Prostate gland (tissue), 2 donors: ENCODE measurements around the gene KHDC1L. TPM values are rescaled to one million over a fixed set of nuclear protein-coding genes. Genes with fewer than 3 reads are reported as not detected.

ENCODE experiments used
- DNase-seq: peaks from one replicate; pipeline ENCODE4 v3.0.0-alpha.2; 2019; ENCODE audit warnings: low spot score
- H3K27ac ChIP-seq, 2 donors: fragments of 200-600 bp; sonication (generic); 2 replicates each; pipeline ENCODE4 v1.5.1; 2017 to 2019
- H3K27me3 ChIP-seq: fragments of 200-600 bp; sonication (generic); replicated peaks from 2 replicates; pipeline ENCODE4 v1.5.1; 2019; ENCODE audit not compliant: insufficient read depth
- H3K36me3 ChIP-seq, 2 donors: fragments of 200-600 bp; sonication (generic); 1 replicate in 1 of 2; 2 replicates in 1 of 2; pipeline versions ENCODE4 v1.5.1 to v1.8.1; 2017 to 2019
- H3K4me1 ChIP-seq: fragments of 200-600 bp; sonication (generic); replicated peaks from 2 replicates; pipeline ENCODE4 v1.5.1; 2019
- H3K4me3 ChIP-seq, 2 donors: fragments of 200-600 bp; sonication (generic); 2 replicates each; pipeline ENCODE4 v1.5.1; 2017 to 2019
- H3K9me3 ChIP-seq: fragments of 200-600 bp; sonication (generic); 2 replicates; pipeline ENCODE4 v1.5.1; 2017
- POLR2A ChIP-seq: fragments of 450-650 bp; IDR thresholded peaks from one replicate; pipeline ENCODE4 v1.6.1; 2016; ENCODE audit warnings: antibody characterized with exemption, mild to moderate bottlenecking
- POLR2AphosphoS5 ChIP-seq: sonication (generic); formaldehyde crosslinking; IDR thresholded peaks from one replicate; pipeline ENCODE4 v1.6.1; 2017; ENCODE audit warnings: antibody characterized with exemption
- WGBS: methylation state at CpG from one replicate; pipeline ENCODE4 v1.1.5; 2018; 5-methylcytosine and 5-hydroxymethylcytosine counted together
- intact Hi-C: fragments of 100-400 bp; cut with DNase I; formaldehyde crosslinking; loops from one replicate; pipeline ENCODE4 v1.14.2; 2022
- total RNA-seq, 2 donors: library from RNA; depleted of rRNA; stranded (reverse); fragments of >200 nt; gene quantifications; one replicate each; pipeline ENCODE4 v1.1.0, GENCODE V29; 2016
- TF ChIP-seq, protein P1 (sequence below), 4 experiments: fragments of 200-600 bp in 2 of 4; fragments of 450-650 bp in 2 of 4; sonication (generic) in 2 of 4; IDR thresholded peaks; 1 replicate in 3 of 4; 2 replicates in 1 of 4; pipeline ENCODE4 v1.5.1; 2016 to 2019; ENCODE audit warnings: antibody characterized with exemption in 4 of 4, mild to moderate bottlenecking in 2 of 4, moderate library complexity in 2 of 4

KHDC1L gene
- total RNA-seq, 2 donors from 2014 or later: 4.7 TPM; not detected in 1

DNA sequence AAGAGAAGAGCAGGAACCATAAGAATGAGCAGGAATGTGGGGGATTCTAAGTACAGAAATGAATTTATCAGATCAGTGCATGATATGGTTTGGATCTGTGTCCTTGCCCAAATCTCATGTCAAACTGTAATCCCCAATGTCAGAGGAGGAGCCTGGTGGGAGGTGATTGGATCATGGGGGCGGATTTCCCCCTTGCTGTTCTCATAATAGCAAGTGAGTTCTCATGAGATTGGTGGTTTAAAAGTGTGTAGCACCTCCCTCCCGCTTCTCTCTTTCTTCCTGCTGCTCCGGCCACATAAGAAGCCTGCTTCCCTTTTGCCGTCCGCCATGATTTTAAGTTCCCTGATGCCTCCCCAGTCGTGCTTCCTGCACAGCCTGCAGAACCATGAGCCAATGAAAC, 49.2 kb downstream of the KHDC1L start:
- Histone ChIP-seq H3K27me3 (no peaks in the 10 kb centered on the region), H3K36me3 (no peaks in the 10 kb centered on the region), H3K4me1 (no peaks in the 10 kb centered on the region), H3K9me3 (no peaks in the 10 kb centered on the region), H3K27ac (no peak overlapping the region), H3K4me3 (no peak overlapping the region)
- TF ChIP-seq POLR2AphosphoS5 (no peak), POLR2A (no peak)
- TF ChIP-seq, protein P1, sequence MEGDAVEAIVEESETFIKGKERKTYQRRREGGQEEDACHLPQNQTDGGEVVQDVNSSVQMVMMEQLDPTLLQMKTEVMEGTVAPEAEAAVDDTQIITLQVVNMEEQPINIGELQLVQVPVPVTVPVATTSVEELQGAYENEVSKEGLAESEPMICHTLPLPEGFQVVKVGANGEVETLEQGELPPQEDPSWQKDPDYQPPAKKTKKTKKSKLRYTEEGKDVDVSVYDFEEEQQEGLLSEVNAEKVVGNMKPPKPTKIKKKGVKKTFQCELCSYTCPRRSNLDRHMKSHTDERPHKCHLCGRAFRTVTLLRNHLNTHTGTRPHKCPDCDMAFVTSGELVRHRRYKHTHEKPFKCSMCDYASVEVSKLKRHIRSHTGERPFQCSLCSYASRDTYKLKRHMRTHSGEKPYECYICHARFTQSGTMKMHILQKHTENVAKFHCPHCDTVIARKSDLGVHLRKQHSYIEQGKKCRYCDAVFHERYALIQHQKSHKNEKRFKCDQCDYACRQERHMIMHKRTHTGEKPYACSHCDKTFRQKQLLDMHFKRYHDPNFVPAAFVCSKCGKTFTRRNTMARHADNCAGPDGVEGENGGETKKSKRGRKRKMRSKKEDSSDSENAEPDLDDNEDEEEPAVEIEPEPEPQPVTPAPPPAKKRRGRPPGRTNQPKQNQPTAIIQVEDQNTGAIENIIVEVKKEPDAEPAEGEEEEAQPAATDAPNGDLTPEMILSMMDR (IDR thresholded peaks at IDR 0.05): no peak
- intact Hi-C loops: no loop called here
- 86% methylated on average over 6 of the region's 6 CpGs for WGBS
- no peak for DNase-seq

DNA sequence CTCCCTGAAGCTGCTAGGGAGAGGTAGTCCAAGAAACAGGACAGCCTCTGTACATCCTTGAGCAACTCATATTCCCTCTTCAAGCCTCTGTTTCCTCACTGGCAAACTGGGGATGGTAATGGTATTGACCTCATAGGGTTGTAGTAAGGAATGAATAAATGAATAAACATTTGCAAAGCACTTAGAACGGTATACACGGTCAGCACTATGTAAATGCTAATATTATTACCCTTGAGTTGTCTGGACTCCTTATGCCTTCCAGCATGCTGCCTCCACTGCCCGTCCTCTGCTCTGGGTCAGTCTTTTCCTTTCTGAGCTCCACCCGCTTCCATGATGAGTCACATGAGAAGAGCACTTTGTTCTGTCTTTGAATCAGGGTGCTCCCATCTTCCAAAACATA, 50.6 kb downstream of the KHDC1L start:
- WGBS: 91% methylated on average over 4 of the region's 4 CpGs
- Histone ChIP-seq H3K27ac (no peak overlapping the region), H3K36me3 (no peaks in the 10 kb centered on the region), H3K4me1 (no peaks in the 10 kb centered on the region), H3K4me3 (no peak overlapping the region), H3K9me3 (no peaks in the 10 kb centered on the region), H3K27me3 (no peaks in the 10 kb centered on the region)
- TF ChIP-seq POLR2AphosphoS5 (no peak), POLR2A (no peak)
- TF ChIP-seq, protein P1 (IDR thresholded peaks at IDR 0.05): no peak
- intact Hi-C loops: no loop called here
- no peak for DNase-seq

Other genes with a start within 250 kb of the KHDC1L start
- 1 to 10 TPM; 4.1 to 4.2 TPM for gene KHDC1, start 37.7 kb upstream of the KHDC1L start, total RNA-seq
- gene DPPA5, start 128.8 kb upstream of the KHDC1L start, total RNA-seq: 1 to 10 TPM in 1 of 2 donors, not detected in 1; 4.1 TPM
- not detected for gene KHDC3L, start 137.2 kb upstream of the KHDC1L start, total RNA-seq
- gene OOEP, start 144.4 kb upstream of the KHDC1L start, total RNA-seq: 1 to 10 TPM in 1 of 2 donors, not detected in 1; 5.8 TPM
- 10 to 100 TPM in 1 of 2 donors, under 1 TPM in 1; 0.18 to 11.0 TPM for gene DDX43, start 169.3 kb upstream of the KHDC1L start, total RNA-seq
- gene CGAS, start 226.8 kb upstream of the KHDC1L start, total RNA-seq: 1 to 10 TPM; 3.1 to 3.4 TPM
- gene MTO1, start 236.2 kb upstream of the KHDC1L start, total RNA-seq: 10 to 100 TPM; 17.2 to 19.6 TPM